Activated CD4-positive, alpha-beta T cell treated with anti-CD3 and anti-CD28 coated beads, Interleukin-10, Interleukin-2, amounts not matched to agents 100 ng/mL and 50 ng/mL, durations not matched to agents 16 hours and 8 hours (primary cell): ENCODE data around the gene ABCA2.

Source experiments
- DNase-seq: peaks from one replicate; pipeline ENCODE4 v3.0.0-alpha.2; 2020

ABCA2 gene

GRCh38 chr9:137027369-137028262 is at the start of gene ABCA2:
Gene ABCA2, minus strand, starts transcription at chr9:137028237. Its CDS starts 97 bp downstream, at chr9:137028140.
- DNase-seq = no peak

- peak; percentile 68 for DNase-seq
These were observed 49.1 kb upstream of the ABCA2 start, which contains the start of gene UAP1L1 for GRCh38 chr9:137077010-137077747. Gene UAP1L1, plus strand, starts transcription at chr9:137077517. Its CDS starts 16 bp downstream, at chr9:137077533.

GRCh38 chr9:137076636-137077009 is 48.6 kb upstream of the ABCA2 start:
- DNase-seq = no peak

GRCh38 chr9:137075275-137075775 is 47.3 kb upstream of the ABCA2 start:
- no peak for DNase-seq

GRCh38 chr9:137074657-137075274 is 46.7 kb upstream of the ABCA2 start:
- no peak for DNase-seq

GRCh38 chr9:137073992-137074399 is 46.0 kb upstream of the ABCA2 start:
- no peak for DNase-seq

- DNase-seq = no peak
These were observed 43.2 kb upstream of the ABCA2 start for GRCh38 chr9:137071282-137071681.

- DNase-seq = no peak
These were observed 42.9 kb upstream of the ABCA2 start for GRCh38 chr9:137070906-137071275.

- peak; percentile 91 for DNase-seq
These were observed 42.3 kb upstream of the ABCA2 start, which contains the start of gene SAPCD2 for GRCh38 chr9:137070201-137070905. Gene SAPCD2, minus strand, starts transcription at chr9:137070557. Its CDS starts 97 bp downstream, at chr9:137070460.

GRCh38 chr9:137069508-137070091 is 41.6 kb upstream of the ABCA2 start:
- no peak for DNase-seq

- no peak for DNase-seq
These were observed 40.8 kb upstream of the ABCA2 start for GRCh38 chr9:137068539-137069507.

GRCh38 chr9:137067860-137068538 is 40.0 kb upstream of the ABCA2 start:
- peak; percentile 92 for DNase-seq

GRCh38 chr9:137066096-137066861 is 38.2 kb upstream of the ABCA2 start:
- no peak for DNase-seq

GRCh38 chr9:137065336-137065967 is 37.4 kb upstream of the ABCA2 start:
- DNase-seq = no peak

- DNase-seq = no peak
These were observed 36.8 kb upstream of the ABCA2 start for GRCh38 chr9:137064880-137065164.

GRCh38 chr9:137064027-137064879 is 36.2 kb upstream of the ABCA2 start:
- DNase-seq = peak; percentile 72

- DNase-seq = no peak
These were observed 35.4 kb upstream of the ABCA2 start for GRCh38 chr9:137063311-137064026.
